Measurements from ENCODE around the gene VDAC2.

VDAC2 gene

DNA sequence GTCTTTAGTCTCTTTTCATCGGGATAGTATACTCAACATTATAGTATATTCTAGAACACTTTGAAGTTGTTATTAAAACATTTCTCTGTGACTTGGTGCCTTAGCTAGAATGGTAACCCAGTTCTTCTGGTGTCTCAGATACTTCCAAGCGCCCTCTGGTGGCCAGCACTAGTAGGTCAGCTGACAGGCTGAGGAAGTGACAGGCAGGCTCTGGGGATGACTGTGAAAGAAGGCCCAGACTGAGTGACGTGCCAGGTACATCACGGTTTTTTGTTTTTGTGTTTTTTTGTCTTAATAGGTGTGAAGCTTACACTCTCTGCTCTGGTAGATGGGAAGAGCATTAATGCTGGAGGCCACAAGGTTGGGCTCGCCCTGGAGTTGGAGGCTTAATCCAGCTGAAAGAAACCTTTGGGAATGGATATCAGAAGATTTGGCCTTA, 20.0 kb downstream of the VDAC2 start:
- peak; percentile 37 for DNase-seq (ENCODE audit: low read depth, low spot score)

DNA sequence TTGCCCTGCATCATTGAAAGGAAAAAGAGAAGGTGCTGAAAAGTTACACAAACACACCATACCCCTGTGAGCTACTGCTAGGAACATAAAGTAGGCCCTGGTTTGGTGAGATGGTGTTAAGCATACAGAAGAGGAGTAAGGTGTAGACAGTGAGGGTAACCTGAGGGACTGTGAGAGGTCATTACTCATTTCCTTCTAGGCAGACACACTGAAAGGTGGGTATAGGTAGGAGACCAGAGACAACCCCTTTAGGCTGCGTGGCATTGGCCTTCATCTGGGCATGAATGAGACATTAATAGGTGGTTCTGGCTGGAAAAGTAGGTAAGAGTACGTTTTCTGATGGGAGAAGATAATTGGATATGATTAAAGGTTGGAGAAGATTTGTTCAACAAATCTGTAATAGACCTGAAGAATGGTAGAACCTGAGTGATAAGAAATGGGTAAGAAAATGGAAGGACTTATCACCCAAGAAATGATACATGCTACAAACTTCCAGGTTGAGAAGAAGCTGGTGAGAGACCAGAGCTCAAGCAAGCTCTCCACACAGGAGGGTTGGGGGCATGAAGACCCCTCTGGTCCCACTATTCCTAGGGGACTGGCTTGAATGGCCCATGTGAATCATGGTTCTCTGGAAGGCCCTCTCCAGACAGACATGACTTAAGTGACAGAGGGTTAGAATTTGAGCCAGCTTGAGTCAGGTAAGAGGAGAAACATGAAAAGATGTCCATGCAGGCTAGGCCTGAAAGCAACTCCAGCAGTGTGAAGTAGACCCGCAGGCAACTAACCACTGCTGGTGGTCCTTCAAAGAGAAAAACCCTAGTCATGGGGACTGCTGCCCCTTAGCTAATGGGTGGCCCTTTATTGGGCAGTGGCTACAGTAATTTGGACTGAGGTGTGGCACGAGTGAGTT, 21.3 kb downstream of the VDAC2 start:
- no peak for DNase-seq (ENCODE audit: low read depth, low spot score)

DNA sequence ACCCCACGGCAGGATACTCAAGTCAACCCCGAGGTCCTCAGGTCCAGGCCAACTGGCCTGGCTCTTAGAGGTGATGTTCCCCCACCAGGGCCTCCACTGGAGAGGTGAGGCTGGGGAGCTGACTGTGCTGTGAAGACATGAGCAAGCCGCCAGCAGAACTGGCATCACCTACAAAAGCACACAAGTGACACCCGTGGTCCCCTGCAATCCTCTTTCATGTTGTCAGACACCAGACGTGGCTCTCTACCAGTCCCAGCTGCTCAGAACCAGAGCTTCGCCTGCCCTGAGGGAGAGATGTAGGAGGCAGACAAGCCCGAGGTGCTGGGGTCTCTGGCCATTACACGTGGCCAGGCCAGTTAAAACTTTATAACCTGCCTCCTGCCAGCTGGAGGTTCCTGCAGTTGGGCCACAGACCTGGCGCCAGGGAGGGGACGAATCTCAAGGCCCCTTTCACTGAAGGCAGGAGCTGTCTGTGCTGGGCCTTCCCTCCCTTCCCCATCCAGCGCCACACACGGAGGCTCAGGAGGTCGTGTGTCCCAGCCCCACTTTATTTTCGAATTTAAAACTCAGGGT, 22.9 kb downstream of the VDAC2 start:
- no peak for DNase-seq (ENCODE audit: low read depth, low spot score)

DNA sequence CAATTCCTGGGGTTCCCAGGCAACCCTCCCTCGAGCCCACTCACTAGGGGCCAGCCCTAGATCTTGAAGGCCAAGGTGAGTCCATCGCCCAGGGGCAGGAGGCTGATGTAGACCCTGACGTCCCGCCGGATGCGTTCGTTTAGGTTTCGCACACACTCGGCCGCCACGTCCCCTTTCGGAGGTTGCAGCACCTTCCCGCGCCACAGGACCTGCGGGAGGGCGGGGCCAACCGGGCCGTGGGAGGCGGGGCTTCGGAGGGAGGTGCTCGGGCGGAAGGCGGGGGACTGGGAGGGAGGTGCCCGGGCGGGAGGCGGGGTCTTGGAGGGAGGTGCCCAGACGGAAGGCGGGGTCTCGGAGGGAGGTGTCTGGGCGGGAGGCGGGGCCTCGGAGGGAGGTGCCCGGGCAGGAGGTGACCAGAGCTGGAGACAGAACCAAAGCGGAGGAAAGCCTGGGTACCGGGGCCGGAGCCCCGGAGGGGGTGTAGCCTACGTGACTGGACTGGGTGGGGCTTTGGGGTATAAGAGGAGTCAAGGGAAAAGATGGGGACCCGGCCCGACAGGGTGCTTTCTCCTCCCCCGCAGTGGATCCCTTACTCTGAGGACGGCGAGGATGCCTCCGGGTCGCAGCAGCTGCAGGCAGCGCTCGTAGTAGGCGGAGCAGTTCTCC, 23.6 kb downstream of the VDAC2 start:
- DNase-seq (ENCODE audit: low read depth, low spot score) = peak; percentile 44

DNA sequence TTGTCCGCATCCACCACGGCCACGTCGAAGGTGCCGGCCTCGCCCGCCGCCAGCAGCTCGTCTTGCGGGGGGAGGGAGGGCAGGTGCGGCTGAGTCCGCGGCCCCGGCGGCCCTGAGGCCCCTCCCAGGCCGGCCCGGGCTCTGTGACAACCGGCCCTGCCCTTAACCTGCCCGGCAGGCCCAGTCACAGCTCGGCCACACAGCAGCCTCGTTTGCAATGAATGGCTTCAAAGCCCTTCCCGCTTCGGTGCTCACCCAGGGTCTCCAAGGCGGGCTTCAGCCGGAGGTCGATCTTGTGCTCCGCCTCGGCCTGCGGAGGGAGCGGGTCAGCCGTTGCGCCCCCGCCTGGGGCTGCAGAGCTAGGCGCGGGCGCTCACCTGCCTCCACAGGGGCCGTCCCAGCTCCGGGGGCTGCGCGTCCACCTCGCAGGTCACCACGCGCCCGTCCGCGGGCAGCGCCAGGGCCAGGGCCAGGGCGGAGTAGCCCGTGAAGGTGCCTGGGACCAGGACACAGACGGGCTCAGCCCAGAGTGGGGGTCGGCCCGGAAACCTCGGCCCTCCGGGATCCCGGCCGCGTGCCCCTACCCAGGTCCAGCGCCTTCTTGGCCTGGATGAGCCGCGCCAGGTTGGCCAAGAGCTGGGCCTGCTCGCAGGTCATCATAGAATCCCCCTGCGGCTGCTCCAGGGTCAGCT, 24.2 kb downstream of the VDAC2 start:
- no peak for DNase-seq (ENCODE audit: low read depth, low spot score)

DNA sequence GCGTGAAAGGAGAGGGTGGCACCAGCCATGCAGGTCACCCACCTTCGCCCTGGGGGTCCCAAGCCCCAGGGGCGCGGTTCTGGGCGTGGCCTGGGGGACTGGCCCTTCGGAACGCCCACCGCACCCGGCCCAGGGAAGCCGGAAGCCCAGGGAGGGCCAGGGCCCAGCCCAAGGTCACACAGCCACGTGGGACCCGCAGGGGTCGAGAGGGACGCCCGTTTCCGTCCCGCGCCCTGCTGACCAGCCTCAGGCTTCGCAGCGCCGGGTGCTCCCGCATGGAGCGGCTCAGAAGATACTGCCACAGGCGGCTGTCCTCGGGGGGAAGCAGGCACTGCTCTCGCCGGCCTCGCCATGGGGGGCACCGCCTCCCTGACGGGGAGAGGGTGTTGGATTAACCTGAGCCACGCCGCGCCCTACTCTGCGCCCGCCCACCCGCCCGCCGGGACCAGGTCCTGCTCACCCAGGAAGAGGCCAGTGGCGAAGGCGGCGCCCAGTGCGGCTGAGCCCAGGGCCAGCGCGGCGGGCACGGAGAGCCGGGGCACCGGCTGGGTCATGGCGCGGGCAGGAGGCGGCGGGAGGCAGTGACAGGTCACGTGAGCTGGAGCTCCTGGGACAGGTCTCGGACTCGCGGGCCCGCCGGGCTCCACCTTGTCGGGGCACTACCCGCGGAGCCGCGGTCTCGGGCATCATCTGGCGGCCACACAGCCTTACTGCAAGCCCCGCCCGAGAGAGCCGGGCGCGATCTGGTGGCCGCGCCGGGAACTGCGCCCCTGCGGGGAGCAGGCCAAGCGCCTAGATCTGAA, 25.0 kb downstream of the VDAC2 start, which contains the start of gene COMTD1:
Gene COMTD1, minus strand, starts transcription at position 583 of the 803 bp plus-strand sequence. Its CDS starts 29 bp downstream, at position 554.
- peak; percentile 43 for DNase-seq (ENCODE audit: low read depth, low spot score)

DNA sequence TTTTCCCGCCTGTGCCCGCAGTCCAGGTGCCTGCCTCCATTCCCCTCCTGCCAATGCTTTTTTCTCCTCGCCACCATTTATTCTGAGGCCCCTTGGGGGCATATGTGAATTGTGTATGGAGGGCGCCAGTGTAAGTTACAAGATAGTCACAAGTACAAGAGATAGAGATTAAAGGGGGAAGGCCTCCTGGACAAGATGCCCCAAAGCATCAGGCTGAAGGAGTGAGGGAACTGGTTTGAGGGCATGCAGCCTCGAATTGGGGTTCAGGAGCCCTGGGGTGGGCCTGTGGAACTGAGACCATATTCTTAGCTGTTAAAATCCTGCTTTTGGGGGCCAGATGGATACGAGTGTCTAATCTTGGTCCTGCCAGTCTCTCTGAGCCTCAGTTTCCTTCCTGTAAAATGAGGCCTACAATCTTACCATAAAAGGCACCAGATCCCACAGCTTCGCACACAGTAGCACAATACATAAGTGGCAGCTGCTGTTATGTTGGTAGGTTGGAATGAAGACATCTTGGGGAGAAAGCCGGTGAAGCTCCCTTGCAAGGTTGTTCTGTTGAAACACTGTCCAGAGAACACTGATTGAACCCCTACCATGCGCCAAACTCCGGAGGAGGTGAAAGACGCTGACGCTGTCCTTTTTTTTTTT, 25.7 kb downstream of the VDAC2 start:
- no peak for DNase-seq (ENCODE audit: low read depth, low spot score)

DNA sequence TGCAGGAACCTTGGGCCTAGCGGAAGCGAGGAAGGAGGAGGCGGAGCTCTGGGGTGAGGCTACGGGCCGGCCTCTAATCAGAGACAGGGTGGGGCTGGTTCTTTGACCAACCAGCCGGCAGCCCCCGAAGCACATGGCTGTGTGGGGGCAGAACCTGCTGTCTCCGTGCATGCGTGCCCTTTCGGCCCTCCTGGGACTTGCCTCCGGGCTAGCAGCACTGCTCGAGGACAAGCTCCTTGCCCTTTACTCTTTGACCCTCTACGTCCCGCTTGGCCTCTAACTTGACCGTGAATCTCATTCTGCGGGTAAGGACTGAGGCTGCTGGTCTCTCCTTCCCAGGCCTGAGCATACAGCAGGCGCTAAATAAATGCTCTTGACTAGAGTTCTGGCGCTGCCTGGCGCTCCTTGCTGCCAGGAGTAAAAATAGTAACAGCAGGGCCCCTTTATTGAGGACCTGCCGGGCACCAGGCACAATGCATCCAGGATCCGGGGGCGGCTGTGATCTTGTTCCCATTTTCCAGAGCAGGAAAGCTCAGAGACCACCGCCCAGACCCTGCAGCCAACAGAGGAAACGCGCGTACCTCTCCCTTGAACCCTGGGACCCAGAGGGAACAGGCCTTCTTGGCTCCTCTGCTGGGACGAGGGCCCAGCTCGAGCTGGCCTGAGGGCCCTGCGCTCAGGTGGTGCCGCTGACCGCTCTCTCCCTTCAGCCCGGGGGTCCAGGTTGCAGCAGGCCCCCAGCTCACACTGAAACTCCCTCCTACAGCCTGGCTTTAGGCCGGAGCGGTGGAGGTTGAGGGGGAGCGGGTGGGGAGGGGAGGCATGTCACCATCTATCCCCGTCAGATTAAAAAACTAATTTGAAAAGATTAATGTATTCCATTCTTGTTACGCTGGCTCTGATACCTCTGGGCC, 27.8 kb downstream of the VDAC2 start:
- no peak for DNase-seq (ENCODE audit: low read depth, low spot score)

DNA sequence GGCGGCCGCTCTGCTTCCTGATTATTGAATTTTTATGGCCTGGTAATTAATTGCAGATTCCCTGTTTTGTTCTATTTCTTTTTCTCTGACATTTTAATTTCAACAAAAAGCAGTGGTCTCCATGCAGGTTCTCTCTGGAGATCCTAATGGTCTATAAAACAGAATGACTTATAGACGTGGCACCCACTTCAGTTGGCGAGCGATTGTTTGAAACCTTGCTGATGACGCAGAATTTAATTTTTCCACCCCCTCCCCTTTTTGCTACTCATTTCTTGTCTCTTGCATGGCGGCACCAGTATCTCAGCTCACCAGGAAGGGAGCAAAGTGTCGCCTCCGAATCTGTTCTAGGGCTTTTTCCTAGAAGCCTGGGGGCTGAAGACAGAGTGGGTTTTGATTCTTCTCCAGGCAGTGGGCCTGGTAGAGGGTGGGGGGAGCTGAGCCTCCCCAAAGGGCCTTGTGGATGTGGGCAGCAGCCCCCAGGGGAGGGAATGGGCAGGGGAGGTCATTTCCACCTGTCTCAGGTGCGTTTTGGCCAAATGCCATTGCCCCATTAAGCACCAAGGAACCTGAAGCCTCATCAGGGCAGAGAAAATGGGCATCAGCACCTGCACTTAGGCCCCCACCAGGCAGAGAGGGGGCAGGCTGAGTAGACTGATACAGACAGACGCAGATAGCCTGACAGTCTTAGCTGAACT, 28.6 kb downstream of the VDAC2 start:
- no peak for DNase-seq (ENCODE audit: low read depth, low spot score)

DNA sequence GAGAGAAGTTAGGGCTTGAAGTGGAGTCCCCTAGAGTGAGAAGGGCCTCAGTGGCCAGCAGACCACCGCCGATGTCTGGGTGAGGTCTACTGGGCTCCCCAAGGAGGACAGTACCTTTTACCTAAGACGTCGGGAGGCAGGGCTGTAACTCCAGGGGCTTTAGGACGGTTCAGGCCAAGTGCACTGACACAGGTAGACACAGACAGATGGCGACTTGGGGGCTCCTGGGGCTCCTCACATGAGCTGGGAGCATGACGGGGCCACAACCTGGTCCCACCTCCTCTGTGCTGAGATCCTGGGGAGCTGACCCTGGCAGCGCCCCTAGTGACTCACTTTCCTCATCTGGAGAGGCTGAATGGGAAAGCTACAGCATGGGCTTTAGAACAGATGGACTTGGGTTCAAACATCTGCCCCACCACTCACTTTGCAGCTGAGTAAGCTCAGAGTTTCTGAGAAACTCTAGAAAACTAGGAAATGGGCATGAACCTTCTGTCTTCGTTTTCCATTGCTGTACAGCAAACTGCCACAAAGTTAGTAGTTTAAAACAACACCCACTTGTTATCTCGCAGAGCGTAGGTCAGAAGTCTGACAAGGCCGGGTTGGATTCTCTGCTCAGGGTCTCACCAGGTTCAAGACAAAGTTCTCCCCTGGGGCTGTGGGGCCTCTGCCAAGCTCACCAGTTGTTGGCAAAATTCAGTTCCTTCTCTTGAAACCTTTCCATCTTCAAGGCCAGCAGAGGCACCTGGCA, 29.9 kb downstream of the VDAC2 start:
- no peak for DNase-seq (ENCODE audit: low read depth, low spot score)

DNA sequence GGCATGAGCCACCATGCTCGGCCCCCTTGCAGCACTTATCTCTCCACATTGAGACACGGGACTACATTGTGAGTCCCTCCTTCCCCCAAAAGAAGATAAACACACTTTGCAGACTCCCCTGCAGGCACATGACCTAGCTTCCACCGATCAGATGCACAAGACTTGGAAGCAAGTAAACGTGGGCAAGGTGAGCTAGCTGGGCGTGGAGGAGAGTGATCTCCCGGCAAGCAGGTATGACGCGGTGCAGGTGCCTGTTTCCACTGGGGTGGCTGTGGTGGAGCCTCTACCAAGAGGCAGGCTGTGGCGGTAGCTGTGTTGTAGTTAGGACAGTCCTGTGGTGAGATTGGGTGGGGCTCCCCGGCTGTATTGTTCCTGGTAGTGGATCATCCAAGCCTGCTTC, 32.8 kb downstream of the VDAC2 start:
- DNase-seq (ENCODE audit: low read depth, low spot score) = no peak

DNA sequence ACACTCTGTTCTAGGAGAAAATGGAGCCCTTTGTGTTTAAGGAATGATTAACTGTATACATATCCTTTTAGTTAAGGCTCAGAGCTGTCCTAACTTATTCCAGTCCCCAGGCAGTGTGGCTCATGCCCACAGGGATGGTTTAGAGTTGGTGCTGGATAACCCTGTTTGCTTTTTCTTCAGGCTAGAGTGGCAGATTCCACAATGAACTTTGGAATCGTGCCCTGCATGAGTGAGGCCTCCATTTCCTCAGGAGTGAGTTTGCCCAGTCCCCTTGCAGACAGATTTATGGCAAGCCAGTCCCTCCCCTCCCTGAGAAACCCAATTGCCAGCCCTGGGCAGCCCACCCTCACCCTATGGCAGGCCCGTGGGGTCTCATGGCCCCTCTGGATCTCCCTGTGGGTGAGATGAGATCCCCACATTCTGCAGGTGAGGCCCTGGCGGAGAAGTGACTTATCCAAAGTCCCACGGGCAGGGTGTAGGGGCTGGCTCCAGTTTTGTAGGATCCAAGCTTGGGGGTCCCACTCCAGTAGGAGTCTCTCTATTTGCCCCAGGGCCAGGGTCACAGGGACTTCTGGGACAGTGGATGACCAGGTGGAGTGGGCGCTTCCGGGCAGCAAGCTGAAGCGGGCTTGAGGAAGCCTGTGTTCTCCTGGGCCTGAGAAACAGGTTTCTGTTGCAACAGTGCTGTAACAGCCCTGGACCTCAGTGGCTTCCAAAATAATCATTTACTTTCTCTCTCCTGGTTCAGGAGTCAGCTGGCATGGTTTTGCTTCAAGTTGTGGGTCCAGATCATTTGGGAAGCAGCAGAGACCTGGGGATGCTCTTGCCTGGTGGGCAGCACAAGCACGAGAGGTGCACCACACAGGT, 34.1 kb downstream of the VDAC2 start:
- DNase-seq (ENCODE audit: low read depth, low spot score) = no peak

DNA sequence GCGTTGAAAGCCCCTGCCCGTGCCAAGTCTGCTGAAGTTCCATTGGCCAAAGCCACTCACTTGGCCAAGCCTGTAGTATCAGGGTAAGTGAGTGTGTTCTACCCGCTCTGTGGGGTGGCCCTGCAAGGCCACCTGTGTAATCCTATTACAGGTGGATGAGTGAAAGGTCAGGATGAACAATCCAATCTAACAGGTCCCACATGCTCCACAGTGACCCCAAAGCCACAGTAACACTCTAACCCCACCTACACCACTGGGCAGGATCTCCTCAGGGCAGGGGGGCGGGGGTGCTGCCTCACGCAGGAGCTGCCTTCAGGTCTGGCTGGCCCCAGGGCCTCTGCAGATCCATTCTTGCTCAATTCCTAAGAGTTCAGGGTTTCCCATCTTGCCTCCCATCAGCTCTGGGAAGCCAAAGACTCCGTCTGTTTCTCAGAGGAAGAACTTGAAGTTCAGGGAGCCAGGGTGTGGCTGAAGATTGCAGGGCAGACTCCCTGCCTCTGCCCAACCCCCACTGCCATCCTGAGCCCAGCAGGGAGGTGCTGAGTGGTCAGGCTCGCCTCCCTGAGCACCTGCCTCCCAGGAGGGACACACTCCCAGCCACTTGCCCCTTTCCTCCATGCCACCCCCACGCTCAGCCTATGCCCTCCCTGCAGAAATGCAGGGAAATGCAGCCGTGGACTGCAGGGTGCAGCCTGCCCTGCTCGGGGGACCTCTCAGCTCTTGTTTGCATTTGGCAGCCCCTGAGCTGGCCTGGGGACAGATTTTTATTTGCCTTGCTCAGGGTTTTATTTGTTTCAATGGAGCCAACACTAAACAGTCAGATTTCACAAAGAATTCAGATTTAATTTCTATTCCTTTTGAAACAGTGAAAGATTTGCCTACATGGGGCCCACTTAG, 35.0 kb downstream of the VDAC2 start:
- no peak for DNase-seq (ENCODE audit: low read depth, low spot score)

DNA sequence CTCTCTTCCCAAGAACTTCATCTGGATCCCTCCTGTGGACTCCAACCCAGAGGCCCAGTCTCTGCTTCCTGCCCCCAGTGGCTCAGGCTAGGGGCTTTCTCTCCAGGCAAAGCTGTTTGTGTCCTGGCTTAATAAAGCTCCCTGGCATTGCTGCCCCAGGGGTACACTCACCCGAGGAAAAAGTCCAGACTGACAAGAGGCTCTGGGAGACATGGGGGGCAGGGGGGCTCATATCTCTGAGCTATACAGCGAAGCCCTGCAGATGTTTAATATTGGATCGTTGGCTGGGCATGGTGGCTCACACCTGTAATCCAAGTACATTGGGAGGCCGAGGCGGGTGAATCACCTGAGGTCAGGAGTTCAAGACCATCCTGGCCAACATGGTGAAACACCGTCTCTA, 35.9 kb downstream of the VDAC2 start:
- DNase-seq (ENCODE audit: low read depth, low spot score) = no peak

DNA sequence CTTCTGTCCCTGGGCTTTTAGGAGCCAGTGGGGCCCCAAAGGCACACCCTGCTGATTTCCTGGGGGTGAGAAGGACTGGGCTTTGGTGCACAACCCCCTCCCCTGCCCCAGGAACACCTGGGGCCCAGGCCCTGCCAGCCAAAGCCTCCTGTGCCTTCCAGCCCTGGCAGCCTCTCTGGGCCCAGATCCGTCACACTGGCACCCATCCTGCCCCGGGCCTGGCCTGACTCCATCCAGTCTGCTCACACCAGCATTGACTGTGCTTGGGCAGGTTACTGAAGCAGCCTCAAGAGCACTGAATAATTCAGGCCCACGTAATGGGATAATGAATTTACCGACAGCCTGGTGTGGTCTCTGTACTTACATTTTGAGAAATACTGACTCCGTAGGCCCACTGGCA, 37.2 kb downstream of the VDAC2 start:
- DNase-seq (ENCODE audit: low read depth, low spot score) = no peak

DNA sequence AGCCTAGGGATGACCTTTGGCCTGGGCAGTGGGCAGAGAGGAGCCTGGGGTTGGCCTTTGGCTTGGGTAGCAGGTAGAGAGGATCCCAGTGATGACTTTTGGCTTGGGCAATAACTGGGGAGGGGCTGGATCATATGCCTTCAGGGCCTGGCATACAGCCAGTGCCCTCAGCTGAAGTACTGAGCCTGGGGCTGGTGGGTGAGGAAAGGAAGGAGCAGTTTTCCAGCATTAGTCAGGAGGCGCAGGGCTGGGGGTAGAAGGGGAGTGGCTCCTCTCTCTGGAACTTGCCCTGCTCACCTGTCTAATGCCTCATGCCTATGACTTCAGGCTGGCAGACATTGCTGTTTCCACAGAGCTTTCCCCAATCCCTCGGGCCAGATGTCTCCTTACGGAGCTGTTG, 40.3 kb downstream of the VDAC2 start:
- no peak for DNase-seq (ENCODE audit: low read depth, low spot score)

All from brain pericyte (primary cell).